GM12874 (cell line): ENCODE measurements around the gene CCDC27.

ENCODE experiments used
- CTCF ChIP-seq: IDR thresholded peaks from 2 replicates; pipeline ENCODE4 v1.5.1; 2011; ENCODE audit warnings: low read depth, mild to moderate bottlenecking, control low read depth, low read length, moderate library complexity; ENCODE audit not compliant: insufficient read depth

Gene CCDC27

GRCh38 chr1:3814771-3815561 is 62.7 kb downstream of the CCDC27 start:
- no peak for TF ChIP-seq CTCF

GRCh38 chr1:3816331-3817137 is 64.3 kb downstream of the CCDC27 start:
- no peak for TF ChIP-seq CTCF

- TF ChIP-seq CTCF: no peak
Measured at GRCh38 chr1:3817138-3817740, 65.0 kb downstream of the CCDC27 start.

- TF ChIP-seq CTCF: no peak
Measured at GRCh38 chr1:3817821-3818597, 65.8 kb downstream of the CCDC27 start.

- no peak for TF ChIP-seq CTCF
Measured at GRCh38 chr1:3819771-3820200, 67.5 kb downstream of the CCDC27 start.

- TF ChIP-seq CTCF: no peak
Measured at GRCh38 chr1:3820316-3820715, 68.1 kb downstream of the CCDC27 start.

- no peak for TF ChIP-seq CTCF
Measured at GRCh38 chr1:3821004-3821403, 68.8 kb downstream of the CCDC27 start.
